Hematopoietic multipotent progenitor cell treated with erythropoietin and hydrocortisone succinate and interleukin-3 and kit ligand, for 8 days (in vitro differentiated cells): ENCODE results near the gene PPP1R9B.

Source experiments
- DNase-seq: peaks from one replicate; pipeline ENCODE4 v3.0.0-alpha.2; 2015

Gene PPP1R9B

GRCh38 chr17:50102164-50102991 lies 48.1 kb downstream of the PPP1R9B start:
- no peak for DNase-seq

- DNase-seq, result peak; percentile 20
Measured at GRCh38 chr17:50101346-50102163, 48.9 kb downstream of the PPP1R9B start.

- DNase-seq, result no peak
Measured at GRCh38 chr17:50100921-50101345, 49.5 kb downstream of the PPP1R9B start.

GRCh38 chr17:50100480-50100883 lies 50.0 kb downstream of the PPP1R9B start:
- no peak for DNase-seq

GRCh38 chr17:50099003-50099402 lies 51.5 kb downstream of the PPP1R9B start:
- DNase-seq, result no peak

GRCh38 chr17:50098583-50098982 lies 51.9 kb downstream of the PPP1R9B start:
- DNase-seq, result no peak

- no peak for DNase-seq
Measured at GRCh38 chr17:50097926-50098325, 52.6 kb downstream of the PPP1R9B start.

GRCh38 chr17:50097455-50097854 lies 53.0 kb downstream of the PPP1R9B start:
- no peak for DNase-seq

GRCh38 chr17:50096758-50097157 lies 53.7 kb downstream of the PPP1R9B start:
- no peak for DNase-seq

- no peak for DNase-seq
Measured at GRCh38 chr17:50096092-50096491, 54.4 kb downstream of the PPP1R9B start.

- DNase-seq, result no peak
Measured at GRCh38 chr17:50095626-50096037, 54.8 kb downstream of the PPP1R9B start.

- peak; percentile 90 for DNase-seq
Measured at GRCh38 chr17:50094753-50095619, 55.5 kb downstream of the PPP1R9B start, which contains the start of gene PDK2. Gene PDK2 (plus strand): TSS chr17:50095351. CDS start chr17:50095436, 85 bp downstream.

GRCh38 chr17:50094243-50094752 lies 56.2 kb downstream of the PPP1R9B start:
- peak; percentile 87 for DNase-seq

- DNase-seq, result no peak
Measured at GRCh38 chr17:50093807-50094206, 56.7 kb downstream of the PPP1R9B start.

- no peak for DNase-seq
Measured at GRCh38 chr17:50093246-50093645, 57.2 kb downstream of the PPP1R9B start.

GRCh38 chr17:50091918-50092285 lies 58.6 kb downstream of the PPP1R9B start:
- DNase-seq, result no peak

- no peak for DNase-seq
Measured at GRCh38 chr17:50090971-50091917, 59.2 kb downstream of the PPP1R9B start.

GRCh38 chr17:50090071-50090470 lies 60.4 kb downstream of the PPP1R9B start:
- no peak for DNase-seq

GRCh38 chr17:50088952-50089825 lies 61.3 kb downstream of the PPP1R9B start:
- no peak for DNase-seq

- no peak for DNase-seq
Measured at GRCh38 chr17:50087912-50088405, 62.5 kb downstream of the PPP1R9B start.
